Activated CD4-positive, alpha-beta T cell treated with anti-CD3 and anti-CD28 coated beads, Interleukin-10, Interleukin-2, amounts not matched to agents 100 ng/mL and 50 ng/mL, durations not matched to agents 16 hours and 8 hours (primary cell): ENCODE data around the gene KCNQ4.

Experiments used
- DNase-seq: peaks from one replicate; pipeline ENCODE4 v3.0.0-alpha.2; 2020

KCNQ4 gene

DNA sequence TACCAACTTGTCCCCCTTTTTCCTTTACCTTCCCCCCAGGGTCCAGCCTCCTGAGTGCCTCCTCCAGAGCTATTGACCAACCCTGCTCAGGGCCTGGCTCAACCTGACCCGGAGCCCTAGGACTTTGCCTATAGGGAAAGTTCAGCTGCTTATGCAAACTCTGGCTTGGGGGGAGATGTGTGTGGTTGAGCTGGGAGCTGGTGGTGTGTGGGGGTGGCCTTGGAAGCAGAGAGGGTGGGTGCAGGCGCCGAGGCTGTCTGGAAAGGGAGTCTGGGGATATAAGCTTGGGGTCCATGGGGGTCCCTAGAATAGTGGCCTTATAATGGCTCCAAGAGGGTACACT is 14.1 kb downstream of the KCNQ4 start:
- DNase-seq = no peak

DNA sequence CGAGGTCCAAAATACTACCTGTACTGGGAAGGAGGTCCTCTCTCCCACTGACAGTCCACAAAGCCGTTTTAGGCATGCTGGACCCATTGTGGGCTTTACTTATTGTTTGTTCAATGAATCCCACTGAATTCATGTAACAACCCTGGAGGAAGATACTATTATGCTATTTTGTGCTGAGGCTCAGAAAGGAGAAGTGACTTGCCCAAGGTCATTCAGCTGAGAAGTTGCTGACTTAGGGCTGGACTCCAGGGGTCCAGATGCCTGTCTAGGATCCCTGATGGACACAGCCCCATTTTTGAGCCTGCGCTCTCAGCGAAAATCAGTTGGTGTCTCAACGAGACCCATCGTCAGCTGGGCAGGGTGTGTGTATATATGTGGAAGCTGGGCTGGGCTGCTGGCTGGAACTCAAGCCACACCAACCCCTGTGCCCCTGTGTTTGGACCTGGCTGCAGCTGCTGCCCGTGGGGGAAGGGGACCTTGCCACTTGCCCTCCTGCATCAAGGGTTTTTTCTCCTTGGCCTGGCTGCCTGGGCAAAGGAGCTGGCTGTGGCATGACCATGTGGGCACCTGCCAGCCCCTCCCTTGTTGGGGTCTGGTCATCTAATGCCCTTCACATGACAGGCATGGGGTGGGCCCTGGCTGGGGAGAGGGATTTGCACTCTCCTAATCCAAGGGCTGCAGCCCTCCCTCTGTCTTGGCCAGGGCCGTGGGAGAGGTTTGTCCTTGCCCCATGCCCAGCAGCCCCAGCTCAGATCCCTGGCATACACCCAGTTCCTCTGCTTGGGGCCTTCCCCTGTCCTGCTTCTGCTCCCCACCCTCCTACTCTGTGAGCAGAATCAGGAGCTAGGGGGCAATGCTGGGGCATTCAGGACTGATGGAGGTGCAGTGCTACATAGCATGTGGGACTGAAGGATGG is 15.0 kb downstream of the KCNQ4 start:
- no peak for DNase-seq

DNA sequence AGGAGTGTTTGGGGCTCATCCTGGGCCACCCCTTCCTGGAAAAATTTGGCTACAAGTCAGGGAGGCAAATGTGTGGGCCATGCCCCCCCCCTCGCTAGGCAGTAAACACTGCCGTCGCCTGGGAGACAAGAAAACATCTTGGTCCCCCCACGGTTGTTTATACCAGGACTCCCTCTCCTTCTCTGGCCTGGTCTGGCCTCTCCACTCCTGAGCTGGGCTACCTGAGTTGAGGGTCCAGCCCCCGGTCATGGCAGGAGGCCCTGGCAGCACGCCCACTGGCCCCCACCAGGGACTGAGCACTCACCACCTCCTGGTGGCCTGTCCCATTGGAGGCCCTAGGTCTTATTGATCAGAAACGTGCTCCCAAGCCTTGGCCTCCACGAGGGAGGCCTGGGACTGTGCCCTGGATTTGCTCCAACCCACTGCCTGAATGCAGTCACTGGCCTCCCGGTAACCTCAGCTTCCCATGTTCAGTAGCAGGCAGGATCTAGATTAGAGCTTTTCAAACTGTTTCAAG is 15.8 kb downstream of the KCNQ4 start:
- DNase-seq = no peak

GRCh38 chr1:40801742-40802077 is 18.1 kb downstream of the KCNQ4 start:
- no peak for DNase-seq

DNA sequence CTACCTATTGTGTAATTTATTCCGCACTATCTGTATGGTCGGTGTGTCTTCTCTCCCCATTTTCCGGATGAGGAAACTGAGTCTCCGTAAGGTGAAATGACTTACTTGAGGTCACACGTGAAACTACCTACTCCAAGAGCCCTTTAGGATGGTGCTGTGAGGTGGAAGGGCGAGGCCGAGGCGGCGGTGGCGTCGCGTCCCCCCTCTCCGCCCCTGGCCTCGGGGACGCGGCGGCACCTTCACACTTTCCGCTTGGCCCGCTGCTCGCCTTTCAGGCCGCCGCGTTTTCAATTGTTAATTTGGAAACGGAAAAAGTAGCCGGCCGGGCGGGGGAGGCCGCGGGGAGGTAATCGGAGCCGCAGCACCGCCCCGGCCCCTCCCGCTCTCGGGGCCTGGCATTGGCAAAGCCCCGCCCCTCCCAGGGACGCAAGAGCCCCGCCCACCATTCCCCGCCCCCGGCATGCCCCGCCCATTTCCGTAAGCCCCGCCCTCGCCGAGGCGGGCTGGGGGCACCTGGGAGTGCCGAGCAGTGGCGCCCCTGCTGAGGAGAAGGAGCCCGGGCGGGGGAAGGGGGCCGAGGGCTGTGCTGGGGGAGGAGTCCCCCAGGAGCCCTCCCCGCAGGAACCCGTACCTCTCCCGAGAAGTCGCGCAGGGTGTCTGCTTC is 18.6 kb downstream of the KCNQ4 start:
- DNase-seq = peak; percentile 85

DNA sequence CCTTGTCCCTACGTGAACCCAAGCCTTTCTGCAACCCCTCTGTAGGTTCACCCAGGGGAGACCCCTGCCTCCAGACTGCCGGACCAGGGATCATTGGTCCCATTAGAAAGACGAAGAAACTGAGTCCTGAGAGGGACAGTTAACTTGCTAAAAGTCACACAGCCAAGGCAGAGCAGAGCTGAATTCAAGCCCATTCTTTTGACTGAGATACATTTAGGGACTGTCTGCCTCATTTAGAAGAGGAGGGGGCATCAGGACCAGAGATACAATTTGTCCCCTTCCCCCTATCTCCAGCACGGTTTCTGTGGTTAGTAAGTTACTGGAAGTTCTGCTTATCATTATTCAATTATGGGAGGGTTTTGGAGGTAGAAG is 19.1 kb downstream of the KCNQ4 start:
- DNase-seq = no peak

DNA sequence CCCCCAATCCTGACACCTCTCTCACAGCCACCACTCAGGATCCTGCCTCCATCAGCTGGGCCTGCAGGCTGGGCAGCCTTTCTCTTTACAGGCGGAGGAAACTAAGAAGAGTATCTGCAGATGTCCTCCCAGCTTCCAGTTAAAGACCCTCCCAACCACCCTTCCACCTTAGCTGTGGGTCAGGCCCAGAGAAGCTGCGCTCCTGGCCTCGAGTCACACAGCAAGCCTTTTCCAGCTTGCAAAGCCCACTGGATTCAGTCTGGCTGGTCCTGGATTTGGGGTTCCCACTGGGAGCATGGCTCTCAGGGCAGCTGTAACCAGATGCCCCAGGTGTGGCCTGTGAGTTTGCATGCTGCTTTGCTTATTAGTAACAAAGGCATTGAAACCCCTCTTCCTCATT is 19.9 kb downstream of the KCNQ4 start:
- no peak for DNase-seq

GRCh38 chr1:40803902-40804301 is 20.3 kb downstream of the KCNQ4 start:
- no peak for DNase-seq

GRCh38 chr1:40806240-40806639 is 22.7 kb downstream of the KCNQ4 start:
- DNase-seq = no peak

GRCh38 chr1:40806731-40807695 is 23.4 kb downstream of the KCNQ4 start:
- DNase-seq = no peak

GRCh38 chr1:40808002-40808401 is 24.4 kb downstream of the KCNQ4 start:
- no peak for DNase-seq

DNA sequence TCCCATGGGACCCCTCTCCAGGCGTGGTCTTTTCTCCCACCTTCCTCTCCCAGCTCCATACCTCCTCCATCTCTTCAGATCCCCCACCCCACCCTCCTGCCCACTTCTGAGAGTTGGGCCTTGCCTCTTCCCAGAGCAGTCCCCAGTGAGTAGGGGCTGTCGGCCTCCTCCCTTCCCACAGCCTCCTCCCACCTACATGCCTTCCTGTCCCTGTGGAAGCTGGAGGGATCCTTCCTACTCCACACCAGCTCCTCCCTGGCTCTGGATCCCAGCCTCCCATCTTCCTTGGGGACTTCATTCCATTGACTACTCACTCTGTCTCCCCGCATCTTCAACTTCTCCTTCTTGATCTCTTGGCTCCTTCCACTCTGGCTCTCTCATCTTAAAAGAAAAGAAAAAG is 24.9 kb downstream of the KCNQ4 start:
- no peak for DNase-seq

GRCh38 chr1:40808909-40809308 is 25.3 kb downstream of the KCNQ4 start:
- DNase-seq = no peak

- no peak for DNase-seq
Measured at GRCh38 chr1:40810927-40811326, 27.3 kb downstream of the KCNQ4 start.

- DNase-seq = no peak
Measured at GRCh38 chr1:40815420-40815819, 31.8 kb downstream of the KCNQ4 start.

DNA sequence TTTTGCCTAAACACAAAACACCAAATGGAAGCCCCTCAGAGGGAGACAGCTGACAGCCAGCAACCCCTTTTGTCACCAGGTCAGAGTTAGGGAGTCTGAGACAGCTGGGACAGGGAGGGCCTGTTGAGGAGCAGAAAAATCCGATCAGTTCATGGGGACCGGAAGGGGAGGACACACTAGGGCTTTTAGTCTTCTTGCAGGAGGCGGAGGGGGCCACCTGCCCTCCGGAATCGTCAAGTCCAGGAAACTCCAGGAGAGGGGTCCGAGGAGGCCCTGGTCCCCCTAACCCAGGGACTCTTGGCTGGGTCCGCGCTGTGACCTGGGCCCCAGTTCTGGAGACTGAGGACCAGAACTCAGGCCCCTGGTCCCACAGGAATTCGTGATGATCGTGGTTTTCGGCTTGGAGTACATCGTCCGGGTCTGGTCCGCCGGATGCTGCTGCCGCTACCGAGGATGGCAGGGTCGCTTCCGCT is 34.2 kb downstream of the KCNQ4 start:
- DNase-seq = no peak

GRCh38 chr1:40818264-40818961 is 34.8 kb downstream of the KCNQ4 start:
- DNase-seq = peak; percentile 89

- DNase-seq = no peak
Measured at GRCh38 chr1:40819101-40819500, 35.5 kb downstream of the KCNQ4 start.

DNA sequence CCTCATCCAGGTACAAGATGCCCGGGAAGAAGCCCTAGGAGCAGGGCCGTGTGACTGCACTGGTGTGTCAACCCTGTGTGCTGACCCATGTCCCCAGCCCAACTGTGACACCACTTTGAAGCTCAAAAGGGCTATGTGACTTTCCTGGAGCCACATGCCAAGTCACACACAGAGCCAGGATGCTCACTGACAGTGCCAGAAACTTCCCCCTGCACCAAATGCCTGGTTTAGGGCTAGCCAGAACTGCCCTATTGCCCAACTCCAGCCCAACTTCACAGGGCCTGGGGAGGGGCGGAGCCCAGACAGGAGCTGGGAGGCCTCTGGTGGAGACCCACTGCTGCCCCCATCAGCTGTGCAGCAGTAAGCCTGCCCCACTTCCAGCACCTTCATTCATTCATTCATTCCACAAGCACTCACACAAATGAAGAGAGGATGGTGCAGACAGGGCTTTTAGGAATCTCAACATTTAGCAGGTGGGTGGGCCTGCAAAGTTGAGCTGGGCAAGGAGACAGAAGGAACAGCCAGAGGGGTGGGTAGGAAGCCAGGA is 36.7 kb downstream of the KCNQ4 start:
- peak; percentile 19 for DNase-seq

- no peak for DNase-seq
Measured at GRCh38 chr1:40820911-40821693, 37.5 kb downstream of the KCNQ4 start.

GRCh38 chr1:40822890-40823289 is 39.3 kb downstream of the KCNQ4 start:
- no peak for DNase-seq
